GM19238 (cell line): ENCODE data around the gene RRP1B.

Experiments used
- DNase-seq: peaks from one replicate; pipeline ENCODE4 v3.0.0; 2011; ENCODE audit warnings: low spot score; ENCODE audit not compliant: insufficient read length

Gene RRP1B

DNA sequence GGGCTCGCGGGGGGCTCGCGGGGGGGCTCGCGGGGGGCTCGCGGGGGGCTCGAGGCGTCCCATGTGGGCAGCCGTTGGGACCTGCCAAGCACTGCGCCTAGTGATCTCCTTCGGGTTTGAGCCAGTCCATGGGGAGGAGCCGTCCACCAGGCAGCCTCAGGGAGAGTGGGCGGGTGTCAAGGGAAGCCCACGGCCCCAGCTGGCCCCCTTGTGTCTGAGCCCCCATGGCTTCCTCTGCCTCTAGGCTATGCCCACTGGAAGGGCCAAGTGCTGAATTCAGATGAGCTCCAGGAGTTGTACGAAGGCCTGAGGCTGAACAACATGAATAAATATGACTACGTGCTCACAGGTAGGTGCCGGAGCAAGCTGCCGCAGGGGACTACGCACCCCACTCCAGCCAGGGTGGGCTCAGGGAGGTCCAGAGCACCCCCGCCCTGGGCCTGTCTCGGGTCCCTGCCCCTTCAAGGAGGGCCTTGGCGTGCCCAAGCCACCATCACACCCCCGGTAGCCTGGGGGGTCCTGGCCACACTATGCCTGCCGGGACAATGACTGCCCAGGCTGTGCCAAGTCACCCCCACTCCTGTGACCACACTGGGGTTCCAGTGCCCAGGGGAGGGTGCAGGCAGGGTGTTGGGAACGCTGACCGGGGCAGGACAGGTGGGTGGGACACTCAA, 82.2 kb downstream of the RRP1B start:
- no peak for DNase-seq

DNA sequence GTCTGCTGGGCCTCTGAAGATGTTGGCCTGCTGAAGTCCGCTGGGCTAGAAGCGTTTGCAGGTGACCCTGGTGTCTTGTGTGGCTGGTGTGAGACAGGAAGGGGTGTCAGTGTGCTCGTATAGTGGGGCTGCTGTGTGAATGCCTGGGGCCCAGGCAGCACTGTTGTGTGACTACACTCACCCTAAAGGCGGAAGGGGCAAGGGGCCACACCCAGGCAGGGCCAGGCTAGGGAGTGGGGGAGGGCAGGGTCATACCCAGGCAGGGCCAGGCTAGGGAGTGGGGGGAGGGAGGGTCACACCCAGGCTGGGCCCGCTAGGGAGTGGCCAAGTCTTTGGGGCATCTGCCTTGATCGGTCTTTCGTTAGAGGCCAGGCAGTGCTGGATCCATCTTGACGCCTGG, 84.6 kb downstream of the RRP1B start:
- no peak for DNase-seq

DNA sequence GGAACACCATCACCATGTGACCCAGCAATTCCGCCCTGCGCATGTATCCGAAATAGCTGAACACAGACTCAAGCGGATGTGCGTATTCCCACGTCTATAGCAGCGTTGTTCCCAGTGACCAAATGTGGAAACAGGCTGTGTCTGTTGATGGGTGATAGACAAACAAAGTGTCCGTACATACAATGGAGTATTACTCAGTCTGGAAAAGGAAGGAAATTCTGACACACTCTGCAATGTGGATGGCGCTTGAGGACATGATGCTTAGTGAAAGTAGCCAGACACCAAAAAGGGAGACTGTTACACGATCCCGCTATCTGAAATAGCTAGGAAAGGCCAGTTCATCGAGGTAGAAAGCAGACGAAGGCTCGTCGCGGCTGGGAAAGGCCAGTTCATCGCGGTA, 85.4 kb downstream of the RRP1B start:
- DNase-seq: no peak
